Measurements from ENCODE around the gene NUDC. TPM values are rescaled to one million over a fixed set of nuclear protein-coding genes. Genes with fewer than 3 reads are reported as not detected.

NUDC gene
- total RNA-seq, 4 donors from 2014 or later = 44.1 to 80.2 (median 55.9) TPM

- Histone ChIP-seq H3K36me3 (peaks cover 66 to 83% of the 10 kb centered on the region in 2 donors), H3K4me1 (no peaks in the 10 kb centered on the region), H3K27me3 (no peaks in the 10 kb centered on the region), H3K9me3 (no peaks in the 10 kb centered on the region), H3K27ac (no peak overlapping the region), H3K4me3 (replicated peaks in 1 of 3) (no peak overlapping the region)
- intact Hi-C loops (cut with DNase I) = no loop called here
- WGBS, 2 donors = 91 to 92% methylated on average over 5 of the region's 5 CpGs
- no peak for DNase-seq
- TF ChIP-seq POLR2A (IDR thresholded peaks at IDR 0.05) (no peak), CTCF (IDR thresholded peaks at IDR 0.05) (no peak)
These were observed 38.7 kb upstream of the NUDC start for GRCh38 chr1:26882696-26883463.

DNA sequence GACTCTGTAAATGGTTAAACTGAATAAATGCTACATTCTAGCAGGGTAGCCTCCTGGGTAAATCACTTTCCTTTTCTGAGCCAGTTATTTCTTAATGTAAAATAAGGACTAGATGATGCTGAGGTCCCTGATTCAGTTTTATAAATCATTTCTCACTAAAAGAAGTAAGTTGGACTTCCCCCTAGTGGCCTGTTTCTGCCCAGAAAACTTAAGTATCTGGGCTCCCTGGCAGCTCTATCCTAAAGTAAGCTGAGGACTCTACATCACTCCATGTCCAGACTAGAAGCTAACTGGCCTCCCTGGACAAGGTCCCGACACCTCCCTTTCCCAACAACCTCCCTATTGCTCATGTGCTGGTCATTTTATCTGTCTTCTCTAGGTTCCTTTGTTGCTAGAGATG is 34.4 kb upstream of the NUDC start:
- Histone ChIP-seq H3K36me3 (peaks cover 52 to 59% of the 10 kb centered on the region in 2 donors), H3K9me3 (no peaks in the 10 kb centered on the region), H3K27me3 (no peaks in the 10 kb centered on the region), H3K4me3 (replicated peaks in 1 of 3) (no peak overlapping the region), H3K4me1 (peaks cover 3 to 9% of the 10 kb centered on the region in 2 donors), H3K27ac (no peak overlapping the region)
- no peak for TF ChIP-seq POLR2A (IDR thresholded peaks at IDR 0.05)
- TF ChIP-seq CTCF (IDR thresholded peaks at IDR 0.05) = peak in 4 of 6 experiments; percentile 11 to 39 (median 22)
- intact Hi-C loops (cut with DNase I) = no loop called here
- no peak for DNase-seq
- 85 to 100% methylated on average over 1 of the region's 1 CpG for WGBS, 2 donors

DNA sequence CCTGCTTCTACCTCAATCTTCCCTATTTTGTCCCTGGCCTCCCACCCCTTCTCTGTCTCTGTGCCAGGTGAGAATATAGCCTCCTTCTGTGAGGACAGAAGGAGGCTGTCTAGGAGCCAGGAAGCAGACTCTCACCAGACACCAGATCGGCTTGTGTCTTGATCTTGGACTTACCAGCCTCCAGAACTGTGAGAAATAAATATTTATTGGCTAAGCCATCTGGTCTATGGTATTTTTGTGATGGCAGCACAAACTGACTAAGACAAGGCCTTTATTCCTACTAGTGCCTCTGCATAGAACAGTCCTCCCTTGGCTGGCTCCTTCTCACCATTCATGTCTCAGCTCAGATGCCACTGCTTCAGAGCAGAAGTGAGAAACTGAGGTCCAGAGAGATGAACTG is 33.3 kb upstream of the NUDC start:
- 85 to 95% methylated on average over 1 of the region's 1 CpG for WGBS, 2 donors
- no peaks in the 10 kb centered on the region for H3K9me3 ChIP-seq
- DNase-seq = no peak
- H3K36me3 ChIP-seq = peaks cover 53 to 55% of the 10 kb centered on the region in 2 donors
- H3K4me3 ChIP-seq (replicated peaks in 1 of 3) = no peak overlapping the region
- peaks cover 3 to 9% of the 10 kb centered on the region in 2 donors for H3K4me1 ChIP-seq
- H3K27ac ChIP-seq = no peak overlapping the region
- no peaks in the 10 kb centered on the region for H3K27me3 ChIP-seq
- no peak for TF ChIP-seq CTCF (IDR thresholded peaks at IDR 0.05)
- TF ChIP-seq POLR2A (IDR thresholded peaks at IDR 0.05) = no peak
- intact Hi-C loops (cut with DNase I) = no loop called here

GRCh38 chr1:26889551-26890466 is 31.7 kb upstream of the NUDC start, which contains the start of gene GPN2:
TSS of gene GPN2 (minus strand) at chr1:26890283. CDS start at chr1:26890096, 187 bp downstream.
- DNase-seq = peak; percentile 73 to 78
- peaks cover 42 to 50% of the 10 kb centered on the region in 2 donors for H3K36me3 ChIP-seq
- peaks cover 3 to 9% of the 10 kb centered on the region in 2 donors for H3K4me1 ChIP-seq
- H3K27me3 ChIP-seq = no peaks in the 10 kb centered on the region
- H3K4me3 ChIP-seq (replicated peaks in 1 of 3) = peak within 1 kb of the TSS; percentile 87 to 94 (median 92)
- H3K9me3 ChIP-seq = no peaks in the 10 kb centered on the region
- intact Hi-C loops (cut with DNase I) = no loop called here
- peak within 1 kb of the TSS; percentile 88 to 91 (median 90) for H3K27ac ChIP-seq
- 0 to 1% methylated on average over 14 to 48 of the region's 89 CpGs for WGBS, 2 donors
- TF ChIP-seq CTCF (IDR thresholded peaks at IDR 0.05) (peak in 1 of 6 experiments; percentile 6), POLR2A (IDR thresholded peaks at IDR 0.05) (peak in 1 of 2 donors; percentile 74)
